GM10266 (cell line): ENCODE measurements around the gene GLUL.

ENCODE experiments used
- DNase-seq: peaks from one replicate; pipeline ENCODE4 v3.0.0; 2012; ENCODE audit errors: extremely low spot score
- TF ChIP-seq, protein P1 (sequence below): IDR thresholded peaks from 2 replicates; pipeline ENCODE4 v1.5.1; 2012; ENCODE audit warnings: mild to moderate bottlenecking, low read depth; ENCODE audit not compliant: control insufficient read depth, insufficient read depth; ENCODE audit errors: missing control alignments

GLUL gene

DNA sequence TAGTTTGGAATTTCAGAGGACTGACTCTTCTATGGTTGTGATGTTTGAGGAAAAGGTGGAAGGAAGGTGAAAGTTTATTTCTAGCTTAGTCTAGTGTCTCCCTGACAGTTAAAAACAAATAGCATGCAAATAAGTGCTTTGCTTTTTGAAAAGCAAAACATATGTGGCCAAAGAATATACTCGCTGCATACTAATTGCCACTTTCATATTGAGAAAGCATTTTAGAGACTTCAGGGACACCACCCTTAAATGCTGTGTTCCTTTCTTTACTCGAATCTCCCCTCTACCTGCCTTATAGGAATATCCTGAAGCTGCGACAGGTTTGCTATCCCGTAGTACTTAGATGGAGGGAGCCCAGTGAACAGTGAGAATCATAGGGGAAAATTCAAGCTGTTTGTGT lies 23.2 kb downstream of the GLUL start:
- TF ChIP-seq, protein P1, sequence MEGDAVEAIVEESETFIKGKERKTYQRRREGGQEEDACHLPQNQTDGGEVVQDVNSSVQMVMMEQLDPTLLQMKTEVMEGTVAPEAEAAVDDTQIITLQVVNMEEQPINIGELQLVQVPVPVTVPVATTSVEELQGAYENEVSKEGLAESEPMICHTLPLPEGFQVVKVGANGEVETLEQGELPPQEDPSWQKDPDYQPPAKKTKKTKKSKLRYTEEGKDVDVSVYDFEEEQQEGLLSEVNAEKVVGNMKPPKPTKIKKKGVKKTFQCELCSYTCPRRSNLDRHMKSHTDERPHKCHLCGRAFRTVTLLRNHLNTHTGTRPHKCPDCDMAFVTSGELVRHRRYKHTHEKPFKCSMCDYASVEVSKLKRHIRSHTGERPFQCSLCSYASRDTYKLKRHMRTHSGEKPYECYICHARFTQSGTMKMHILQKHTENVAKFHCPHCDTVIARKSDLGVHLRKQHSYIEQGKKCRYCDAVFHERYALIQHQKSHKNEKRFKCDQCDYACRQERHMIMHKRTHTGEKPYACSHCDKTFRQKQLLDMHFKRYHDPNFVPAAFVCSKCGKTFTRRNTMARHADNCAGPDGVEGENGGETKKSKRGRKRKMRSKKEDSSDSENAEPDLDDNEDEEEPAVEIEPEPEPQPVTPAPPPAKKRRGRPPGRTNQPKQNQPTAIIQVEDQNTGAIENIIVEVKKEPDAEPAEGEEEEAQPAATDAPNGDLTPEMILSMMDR, result no peak
- no peak for DNase-seq

DNA sequence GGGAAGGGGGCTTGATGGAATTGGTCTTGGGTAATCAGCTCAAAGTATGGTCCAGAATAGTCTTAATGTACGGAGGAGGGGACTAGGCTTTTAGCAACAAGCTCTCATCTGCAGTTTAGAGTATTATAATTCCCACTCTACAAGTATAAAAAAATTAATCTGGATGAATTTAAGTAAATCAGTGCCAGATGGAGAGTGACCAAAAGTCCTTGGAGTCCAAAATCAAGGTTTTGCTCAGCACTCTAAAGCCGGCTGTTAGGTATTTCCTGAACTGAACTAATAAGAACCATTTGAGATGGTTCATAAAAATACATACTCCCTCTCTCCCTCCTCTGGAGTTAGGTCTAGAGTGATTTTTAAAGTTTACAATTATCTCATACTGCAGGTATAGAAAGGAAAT lies 23.7 kb downstream of the GLUL start:
- no peak for DNase-seq
- TF ChIP-seq, protein P1, result no peak

DNA sequence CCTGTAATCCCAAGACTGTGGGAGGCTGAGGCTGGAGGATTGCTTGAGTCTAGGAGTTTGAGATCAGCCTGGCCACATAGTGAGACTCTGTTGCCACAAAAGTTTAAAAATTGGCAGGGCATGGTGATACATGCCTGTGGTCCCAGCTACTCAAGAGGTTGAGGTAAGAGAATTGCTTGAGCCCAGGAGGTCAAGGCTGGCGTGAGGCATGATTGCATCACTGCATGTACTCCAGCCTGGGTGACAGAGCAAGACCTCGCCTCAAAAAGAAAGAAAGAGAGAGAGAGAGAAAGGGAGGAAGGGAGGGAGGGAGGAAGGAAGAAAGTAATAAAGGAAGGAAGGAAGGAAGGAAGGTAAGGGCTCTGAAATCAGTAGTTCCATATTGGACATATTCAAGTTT lies 25.0 kb downstream of the GLUL start:
- no peak for DNase-seq
- TF ChIP-seq, protein P1, result no peak

DNA sequence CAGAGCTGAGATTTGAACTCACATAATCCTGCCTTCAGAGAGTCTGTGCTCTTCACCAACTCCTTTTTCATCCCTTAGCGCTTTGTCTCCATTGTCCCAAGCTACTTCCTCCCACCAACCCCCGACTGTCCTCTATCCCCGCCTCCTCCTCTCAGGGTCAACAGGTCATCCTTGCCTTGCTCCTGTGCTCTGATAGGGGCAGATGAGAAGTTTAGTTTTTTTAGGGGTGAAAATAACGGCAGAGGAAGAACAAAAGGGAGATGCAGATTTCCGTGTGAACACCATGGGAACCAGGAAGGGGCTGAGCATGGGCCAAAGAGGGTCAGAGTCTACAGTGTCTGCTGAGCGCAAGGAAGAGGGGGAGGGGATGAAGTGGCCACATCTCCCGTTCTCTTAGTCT lies 31.9 kb downstream of the GLUL start:
- TF ChIP-seq, protein P1, result no peak
- no peak for DNase-seq

DNA sequence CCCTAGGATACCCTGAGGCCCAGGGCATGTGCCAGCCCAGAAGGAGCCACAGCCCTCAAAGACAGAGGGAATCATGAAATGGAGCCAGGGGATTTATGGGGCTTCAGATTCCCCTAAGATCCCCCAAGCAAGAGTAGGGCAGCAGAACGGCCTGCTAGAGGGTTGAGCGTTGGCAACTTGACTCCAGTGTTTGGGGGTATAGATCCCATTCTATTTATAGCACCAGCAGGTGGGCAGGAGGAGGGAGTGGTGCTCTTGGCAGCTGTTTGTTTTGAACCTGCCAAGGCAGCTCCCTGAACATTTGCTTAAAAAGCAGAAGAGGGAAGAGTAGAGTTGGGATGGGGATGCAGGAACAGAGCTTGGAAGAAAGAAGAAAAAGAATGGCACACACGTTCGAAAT lies 33.7 kb downstream of the GLUL start:
- TF ChIP-seq, protein P1, result no peak
- DNase-seq, result no peak

DNA sequence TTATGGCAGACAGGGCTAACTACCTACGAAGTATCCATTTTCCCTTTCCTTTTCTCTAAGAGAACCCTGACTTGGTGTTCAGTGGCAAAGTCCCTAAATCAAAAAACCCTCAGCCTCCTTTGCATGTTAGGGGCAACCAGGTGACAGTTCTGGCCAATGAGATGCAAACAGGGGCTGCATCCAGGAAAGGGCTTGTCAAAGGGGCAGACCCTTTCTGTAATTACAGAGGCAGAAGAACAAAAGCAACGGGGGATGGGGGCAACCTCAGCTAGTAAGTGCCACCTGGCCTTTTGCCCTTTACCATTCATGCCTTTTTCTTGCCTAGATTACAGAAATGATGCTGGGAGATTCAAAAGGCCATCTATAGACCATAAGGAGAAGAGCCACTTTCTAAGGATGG lies 34.4 kb downstream of the GLUL start:
- TF ChIP-seq, protein P1, result no peak
- DNase-seq, result no peak

DNA sequence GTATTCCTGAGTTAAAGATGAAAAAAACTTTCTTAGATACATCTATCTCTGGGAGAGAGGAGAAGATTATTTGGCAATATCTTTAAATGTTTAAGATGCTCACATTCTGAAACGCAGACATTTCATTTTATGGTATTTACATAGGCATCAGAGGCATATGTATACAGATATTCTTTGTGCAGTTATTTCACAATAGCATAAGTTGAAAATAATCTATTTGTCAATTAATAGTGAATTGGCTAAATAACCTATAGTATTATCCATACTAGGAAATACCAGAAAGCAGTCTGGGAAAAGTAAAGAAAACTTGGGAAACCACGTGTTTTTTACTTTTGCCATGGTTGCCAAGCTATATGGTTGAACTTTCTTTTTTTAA lies 35.9 kb downstream of the GLUL start:
- TF ChIP-seq, protein P1, result no peak

More for the DNA sequence above, 35.9 kb downstream of the GLUL start:
- no peak for DNase-seq
